H1 (cell line): Measurements from ENCODE around the gene MB.

ENCODE experiments used
- ATF2 ChIP-seq: IDR thresholded peaks from 2 replicates; pipeline ENCODE4 v1.6.1; 2012; ENCODE audit warnings: low read length, inconsistent platforms
- CREB1 ChIP-seq: IDR thresholded peaks from 2 replicates; pipeline ENCODE4 v1.6.1; 2012; ENCODE audit warnings: inconsistent platforms
- TAF1 ChIP-seq: IDR thresholded peaks from 2 replicates; pipeline ENCODE4 v1.6.1; 2011; ENCODE audit warnings: mild to moderate bottlenecking, low read depth, low read length
- TF ChIP-seq, protein P1 (sequence below), 3 experiments: IDR thresholded peaks; 1 replicate in 2 of 3; 2 replicates in 1 of 3; pipeline versions ENCODE4 v1.5.1 to v1.6.1; 2011; ENCODE audit warnings: low read length in 3 of 3, mild to moderate bottlenecking in 3 of 3, inconsistent platforms in 2 of 3, low read depth in 1 of 3, moderate library complexity in 1 of 3; ENCODE audit not compliant: insufficient read depth in 1 of 3; ENCODE audit errors: control extremely low read depth in 1 of 3

- no peak for TF ChIP-seq ATF2
- no peak for TF ChIP-seq TAF1
- TF ChIP-seq, protein P1, sequence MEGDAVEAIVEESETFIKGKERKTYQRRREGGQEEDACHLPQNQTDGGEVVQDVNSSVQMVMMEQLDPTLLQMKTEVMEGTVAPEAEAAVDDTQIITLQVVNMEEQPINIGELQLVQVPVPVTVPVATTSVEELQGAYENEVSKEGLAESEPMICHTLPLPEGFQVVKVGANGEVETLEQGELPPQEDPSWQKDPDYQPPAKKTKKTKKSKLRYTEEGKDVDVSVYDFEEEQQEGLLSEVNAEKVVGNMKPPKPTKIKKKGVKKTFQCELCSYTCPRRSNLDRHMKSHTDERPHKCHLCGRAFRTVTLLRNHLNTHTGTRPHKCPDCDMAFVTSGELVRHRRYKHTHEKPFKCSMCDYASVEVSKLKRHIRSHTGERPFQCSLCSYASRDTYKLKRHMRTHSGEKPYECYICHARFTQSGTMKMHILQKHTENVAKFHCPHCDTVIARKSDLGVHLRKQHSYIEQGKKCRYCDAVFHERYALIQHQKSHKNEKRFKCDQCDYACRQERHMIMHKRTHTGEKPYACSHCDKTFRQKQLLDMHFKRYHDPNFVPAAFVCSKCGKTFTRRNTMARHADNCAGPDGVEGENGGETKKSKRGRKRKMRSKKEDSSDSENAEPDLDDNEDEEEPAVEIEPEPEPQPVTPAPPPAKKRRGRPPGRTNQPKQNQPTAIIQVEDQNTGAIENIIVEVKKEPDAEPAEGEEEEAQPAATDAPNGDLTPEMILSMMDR (IDR thresholded peaks at IDR 0.05; ENCODE audit: control extremely low read depth in 1 of 3, insufficient read depth in 1 of 3, low read depth in 1 of 3, low read length in 3 of 3), result no peak
- no peak for TF ChIP-seq CREB1
Observed at GRCh38 chr22:35663371-35663770, 46.2 kb upstream of the MB start.
